Neural crest cell (in vitro differentiated cells): Measurements from ENCODE around the gene TGFB3. TPM values are rescaled to one million over a fixed set of nuclear protein-coding genes. Genes with fewer than 3 reads are reported as not detected.

ENCODE experiments used
- DNase-seq: peaks from one replicate; pipeline ENCODE4 v3.0.0; 2021; ENCODE audit warnings: low read depth, mixed read lengths, low spot score
- H3K27ac Mint-ChIP-seq: one replicate; pipeline ENCODE4 v1.8.0; 2021; ENCODE audit warnings: mild to moderate bottlenecking, mixed read lengths; ENCODE audit not compliant: unreplicated experiment
- H3K27me3 Mint-ChIP-seq: 2 replicates; pipeline ENCODE4 v1.8.0; 2021; ENCODE audit warnings: low read depth, mild to moderate bottlenecking, mixed read lengths
- H3K36me3 Mint-ChIP-seq: 2 replicates; pipeline ENCODE4 v1.8.0; 2021; ENCODE audit warnings: low read depth, mild to moderate bottlenecking, mixed read lengths
- H3K4me1 Mint-ChIP-seq: 2 replicates; pipeline ENCODE4 v1.8.0; 2021; ENCODE audit warnings: mixed read lengths
- H3K4me3 Mint-ChIP-seq: one replicate; pipeline ENCODE4 v1.8.0; 2021; ENCODE audit warnings: mild to moderate bottlenecking, mixed read lengths
- H3K9me3 Mint-ChIP-seq: 2 replicates; pipeline ENCODE4 v1.8.0; 2021; ENCODE audit warnings: mixed read lengths
- CTCF ChIP-seq: fragments of 200-600 bp; sonication (generic); conservative IDR thresholded peaks from 2 replicates; pipeline ENCODE4 v1.5.0; 2021; ENCODE audit warnings: antibody characterized with exemption, mild to moderate bottlenecking
- total RNA-seq: library from RNA; stranded (reverse); gene quantifications from 2 replicates; pipeline ENCODE4 v1.2.1, GENCODE V29; 2021

The TGFB3 gene
- total RNA-seq, 1 donor from 2014 or later = 4.6 TPM

GRCh38 chr14:75969891-75970290, 11.9 kb downstream of the TGFB3 start:
- H3K4me1 Mint-ChIP-seq = peaks cover 6% of the 10 kb centered on the region
- no peaks in the 10 kb centered on the region for H3K9me3 Mint-ChIP-seq
- no peak for TF ChIP-seq CTCF
- H3K27ac Mint-ChIP-seq = no peak overlapping the region
- H3K4me3 Mint-ChIP-seq = no peak overlapping the region
- no peaks in the 10 kb centered on the region for H3K27me3 Mint-ChIP-seq
- no peak for DNase-seq
- H3K36me3 Mint-ChIP-seq = peaks cover 7% of the 10 kb centered on the region

- DNase-seq = no peak
- no peak for TF ChIP-seq CTCF
- Mint-ChIP-seq H3K27ac (no peak overlapping the region), H3K4me3 (no peak overlapping the region), H3K27me3 (no peaks in the 10 kb centered on the region), H3K9me3 (no peaks in the 10 kb centered on the region), H3K36me3 (peaks cover 7% of the 10 kb centered on the region), H3K4me1 (peaks cover 6% of the 10 kb centered on the region)
These were observed 12.7 kb downstream of the TGFB3 start for GRCh38 chr14:75969126-75969525.

GRCh38 chr14:75968456-75968855, 13.3 kb downstream of the TGFB3 start:
- Mint-ChIP-seq H3K27ac (no peak overlapping the region), H3K4me1 (peaks cover 6% of the 10 kb centered on the region), H3K27me3 (no peaks in the 10 kb centered on the region), H3K9me3 (no peaks in the 10 kb centered on the region), H3K4me3 (no peak overlapping the region), H3K36me3 (peaks cover 7% of the 10 kb centered on the region)
- no peak for DNase-seq
- TF ChIP-seq CTCF = no peak

- no peak for DNase-seq
- Mint-ChIP-seq H3K4me1 (peaks cover 1% of the 10 kb centered on the region), H3K27me3 (no peaks in the 10 kb centered on the region), H3K27ac (no peak overlapping the region), H3K36me3 (peaks cover 7% of the 10 kb centered on the region), H3K9me3 (no peaks in the 10 kb centered on the region), H3K4me3 (no peak overlapping the region)
- no peak for TF ChIP-seq CTCF
These were observed 13.9 kb downstream of the TGFB3 start for GRCh38 chr14:75967866-75968265.

- Mint-ChIP-seq H3K4me1 (peaks cover 5% of the 10 kb centered on the region), H3K27me3 (no peaks in the 10 kb centered on the region), H3K27ac (no peak overlapping the region), H3K36me3 (peaks cover 16% of the 10 kb centered on the region), H3K4me3 (no peak overlapping the region), H3K9me3 (no peaks in the 10 kb centered on the region)
- TF ChIP-seq CTCF = no peak
- DNase-seq = no peak
These were observed 20.1 kb downstream of the TGFB3 start for GRCh38 chr14:75961662-75962061.

GRCh38 chr14:75960231-75960630, 21.6 kb downstream of the TGFB3 start:
- H3K4me3 Mint-ChIP-seq = no peak overlapping the region
- no peak overlapping the region for H3K27ac Mint-ChIP-seq

More at GRCh38 chr14:75960231-75960630, 21.6 kb downstream of the TGFB3 start:
- H3K4me1 Mint-ChIP-seq = peaks cover 5% of the 10 kb centered on the region
- H3K9me3 Mint-ChIP-seq = no peaks in the 10 kb centered on the region
- H3K27me3 Mint-ChIP-seq = no peaks in the 10 kb centered on the region
- peaks cover 10% of the 10 kb centered on the region for H3K36me3 Mint-ChIP-seq
- no peak for TF ChIP-seq CTCF
- no peak for DNase-seq
